Measurements from ENCODE around the gene NSMF.

NSMF gene

GRCh38 chr9:137398561-137399468, 60.3 kb downstream of the NSMF start:
- no peak overlapping the region for H3K27ac ChIP-seq (ENCODE audit: insufficient read depth in 1 of 2, low read depth in 1 of 2, low read length in 2 of 2, poor library complexity in 1 of 2, severe bottlenecking in 2 of 2)
- peaks cover 0 to 11% (median 7%) of the 10 kb centered on the region in 4 experiments for H3K4me1 ChIP-seq (ENCODE audit: control extremely low read depth in 1 of 4, control insufficient read depth in 4 of 4, insufficient read depth in 4 of 4, low read length in 3 of 4)
- 98% methylated on average over 50 of the region's 60 CpGs for WGBS (ENCODE audit: insufficient coverage)
- no peak overlapping the region for H3K4me3 ChIP-seq (ENCODE audit: control insufficient read depth in 1 of 7, extremely low read depth in 1 of 7, insufficient read depth in 4 of 7, low read depth in 2 of 7, low read length in 6 of 7)
- ChIA-PET POLR2A (no interaction called here), CTCF (no interaction called here)
- H3K9me3 ChIP-seq (ENCODE audit: control extremely low read depth in 1 of 5, control insufficient read depth in 4 of 5, insufficient read depth in 2 of 5, low read depth in 1 of 5, low read length in 4 of 5) = peaks cover 0 to 12% (median 0%) of the 10 kb centered on the region in 5 experiments
- no peaks in the 10 kb centered on the region for H3K27me3 ChIP-seq (replicated peaks in 2 of 5; ENCODE audit: control insufficient read depth in 4 of 5, insufficient read depth in 5 of 5, low read length in 4 of 5)
- H3K36me3 ChIP-seq (ENCODE audit: control insufficient read depth in 4 of 4, insufficient read depth in 4 of 4, low read length in 3 of 4) = peaks cover 0 to 4% (median 2%) of the 10 kb centered on the region in 4 experiments
- DNase-seq = no peak

GRCh38 chr9:137397675-137398423, 61.3 kb downstream of the NSMF start:
- CTCF ChIA-PET = interaction anchor here (1.2 kb wide), 1 partner anchor 10 kb away, joined by 3 read pairs; no protein-coding TSS in a partner anchor
- POLR2A ChIA-PET = no interaction called here
- Histone ChIP-seq H3K9me3 (ENCODE audit: control extremely low read depth in 1 of 5, control insufficient read depth in 4 of 5, insufficient read depth in 2 of 5, low read depth in 1 of 5, low read length in 4 of 5) (peaks cover 0 to 12% (median 0%) of the 10 kb centered on the region in 5 experiments), H3K27me3 (replicated peaks in 2 of 5; ENCODE audit: control insufficient read depth in 4 of 5, insufficient read depth in 5 of 5, low read length in 4 of 5) (no peaks in the 10 kb centered on the region), H3K36me3 (ENCODE audit: control insufficient read depth in 4 of 4, insufficient read depth in 4 of 4, low read length in 3 of 4) (peaks cover 2 to 7% (median 2%) of the 10 kb centered on the region in 4 experiments), H3K27ac (ENCODE audit: insufficient read depth in 1 of 2, low read depth in 1 of 2, low read length in 2 of 2, poor library complexity in 1 of 2, severe bottlenecking in 2 of 2) (no peak overlapping the region), H3K4me1 (ENCODE audit: control extremely low read depth in 1 of 4, control insufficient read depth in 4 of 4, insufficient read depth in 4 of 4, low read length in 3 of 4) (peaks cover 0 to 11% (median 7%) of the 10 kb centered on the region in 4 experiments), H3K4me3 (ENCODE audit: control insufficient read depth in 1 of 7, extremely low read depth in 1 of 7, insufficient read depth in 4 of 7, low read depth in 2 of 7, low read length in 6 of 7) (no peak overlapping the region)
- 99% methylated on average over 17 of the region's 20 CpGs for WGBS (ENCODE audit: insufficient coverage)
- DNase-seq = no peak

Measured in common myeloid progenitor, CD34-positive (primary cell).